Umbilical cord (tissue), 2 donors: ENCODE data around the gene PDYN. TPM values are rescaled to one million over a fixed set of nuclear protein-coding genes. Genes with fewer than 3 reads are reported as not detected.

Experiments used
- DNase-seq: peaks from one replicate; pipeline ENCODE4 v3.0.0-alpha.2; 2015; ENCODE audit warnings: low spot score
- total RNA-seq: library from RNA; depleted of rRNA; stranded (reverse); fragments of >200 nt; gene quantifications from one replicate; pipeline ENCODE4 v1.2.3, GENCODE V29; 2014; ENCODE audit warnings: low replicate concordance; ENCODE audit not compliant: insufficient read depth

PDYN gene
- total RNA-seq, 1 donor from 2014 or later: 1.4 TPM

GRCh38 chr20:1952737-1953530 lies 40.9 kb downstream of the PDYN start:
- DNase-seq: no peak

GRCh38 chr20:1951436-1952115 lies 42.3 kb downstream of the PDYN start:
- no peak for DNase-seq

- no peak for DNase-seq
Observed at GRCh38 chr20:1950836-1951235, 43.0 kb downstream of the PDYN start.

- no peak for DNase-seq
Observed at GRCh38 chr20:1949347-1950100, 44.3 kb downstream of the PDYN start.

- DNase-seq: no peak
Observed at GRCh38 chr20:1947535-1947846, 46.4 kb downstream of the PDYN start.

GRCh38 chr20:1946762-1947534 lies 46.9 kb downstream of the PDYN start:
- peak; percentile 38 for DNase-seq

GRCh38 chr20:1946442-1946761 lies 47.5 kb downstream of the PDYN start:
- DNase-seq: no peak

GRCh38 chr20:1945660-1946059 lies 48.2 kb downstream of the PDYN start:
- no peak for DNase-seq

GRCh38 chr20:1945134-1945618 lies 48.7 kb downstream of the PDYN start:
- DNase-seq: peak; percentile 83

GRCh38 chr20:1944345-1945091 lies 49.3 kb downstream of the PDYN start:
- no peak for DNase-seq

- no peak for DNase-seq
Observed at GRCh38 chr20:1943275-1944002, 50.4 kb downstream of the PDYN start.

- no peak for DNase-seq
Observed at GRCh38 chr20:1942486-1943274, 51.2 kb downstream of the PDYN start.

GRCh38 chr20:1942061-1942460 lies 51.8 kb downstream of the PDYN start:
- DNase-seq: no peak

GRCh38 chr20:1941226-1941625 lies 52.6 kb downstream of the PDYN start:
- no peak for DNase-seq

- no peak for DNase-seq
Observed at GRCh38 chr20:1940581-1940980, 53.3 kb downstream of the PDYN start.

- no peak for DNase-seq
Observed at GRCh38 chr20:1939270-1939595, 54.6 kb downstream of the PDYN start.

GRCh38 chr20:1938464-1939269 lies 55.2 kb downstream of the PDYN start:
- DNase-seq: no peak

GRCh38 chr20:1937316-1937976 lies 56.4 kb downstream of the PDYN start:
- no peak for DNase-seq
